HCT116 (cell line): ENCODE data around the gene CALCOCO2. TPM values are rescaled to one million over a fixed set of nuclear protein-coding genes. Genes with fewer than 3 reads are reported as not detected.

ENCODE experiments used
- ATAC-seq: fragments of 200-7000 bp; cut with Tn5 transposase; 2 replicates; pipeline ENCODE4 v1.9.1; 2020; ENCODE audit warnings: mild to moderate bottlenecking, moderate library complexity
- BruUV-seq: library from RNA; stranded (reverse); fragments of 400-500 nt; replicated peaks from 2 replicates; lab custom pipeline; 2021; lab: Mats Ljungman, UMichigan
- CTCF ChIA-PET: fragments of 300-600 bp; sonication (Branson Sonifier 250); formaldehyde crosslinking; loops from one replicate; lab custom pipeline; 2021; ENCODE audit warnings: antibody characterized with exemption; lab: Charles Lee
- POLR2A ChIA-PET: fragments of 300-600, 350-600 bp; sonication (Branson Sonifier 250); formaldehyde crosslinking; loops from one replicate; lab custom pipeline; 2021; ENCODE audit warnings: antibody characterized with exemption; lab: Charles Lee
- RAD21 ChIA-PET, 2 experiments: fragments of 300-600 bp; sonication (Branson Sonifier 250); formaldehyde crosslinking; loops; one replicate each; lab custom pipeline; 2023; ENCODE audit warnings: low total read pairs in 2 of 2; ENCODE audit not compliant: uncharacterized antibody in 2 of 2, unreplicated experiment in 2 of 2, low non-redundant PET in 1 of 2; lab: Charles Lee
- DNase-seq: peaks from one replicate; pipeline ENCODE4 v3.0.0-alpha.2; 2010; ENCODE audit warnings: low read depth, low spot score
- H2AFZ ChIP-seq: fragments of 200-600 bp; shearing (Covaris generic), sonication (generic); 2 replicates; pipeline ENCODE4 v1.6.1; 2017; ENCODE audit warnings: low read depth, mixed run types, mixed read lengths, antibody characterized with exemption, low read length; ENCODE audit not compliant: poor library complexity, severe bottlenecking
- H3K27ac ChIP-seq: 2 replicates; pipeline ENCODE4 v1.5.1; 2012; ENCODE audit warnings: low read depth, low read length
- H3K27me3 ChIP-seq: fragments of 200-600 bp; sonication (generic); 2 replicates; pipeline ENCODE4 v1.6.1; 2016; ENCODE audit warnings: mixed run types, low read length, mixed read lengths; ENCODE audit not compliant: insufficient read depth
- H3K36me3 ChIP-seq, 2 experiments: fragments of 200-500 bp in 1 of 2; fragments of 200-600 bp in 1 of 2; sonication (Bioruptor generic) in 1 of 2; sonication (generic) in 1 of 2; 2 replicates each; pipeline versions ENCODE4 v1.5.1 to v1.6.1; 2014 to 2016; ENCODE audit warnings: low read length in 2 of 2, inconsistent platforms in 1 of 2, mixed read lengths in 1 of 2, mixed run types in 1 of 2; ENCODE audit not compliant: insufficient read depth in 2 of 2, control insufficient read depth in 1 of 2
- H3K4me1 ChIP-seq, 2 experiments: fragments of 200-600 bp in 1 of 2; sonication (generic) in 1 of 2; 2 replicates each; pipeline versions ENCODE4 v1.5.1 to v1.6.1; 2012 to 2017; ENCODE audit warnings: low read length in 2 of 2, inconsistent platforms in 1 of 2, mild to moderate bottlenecking in 1 of 2, mixed read lengths in 1 of 2, mixed run types in 1 of 2, moderate library complexity in 1 of 2; ENCODE audit not compliant: insufficient read depth in 2 of 2, control insufficient read depth in 1 of 2
- H3K4me2 ChIP-seq: fragments of 200-600 bp; sonication (generic); 2 replicates; pipeline ENCODE4 v1.6.1; 2017; ENCODE audit warnings: mixed run types, low read length, mixed read lengths
- H3K4me3 ChIP-seq, 2 experiments: fragments of 200-600 bp in 1 of 2; sonication (generic) in 1 of 2; replicated peaks in 1 of 2; 2 replicates each; pipeline ENCODE4 v1.5.1; 2011 to 2016; ENCODE audit warnings: low read length in 2 of 2, control low read depth in 1 of 2, low read depth in 1 of 2, mild to moderate bottlenecking in 1 of 2, mixed read lengths in 1 of 2, mixed run types in 1 of 2
- H3K79me2 ChIP-seq: fragments of 200-600 bp; sonication (generic); 2 replicates; pipeline ENCODE4 v1.6.1; 2017; ENCODE audit warnings: mild to moderate bottlenecking, mixed run types, low read length, moderate library complexity, mixed read lengths; ENCODE audit not compliant: insufficient read depth
- H3K9ac ChIP-seq: fragments of 200-600 bp; sonication (generic); 2 replicates; pipeline ENCODE4 v1.6.1; 2016; ENCODE audit warnings: low read length, mixed read lengths
- H3K9me2 ChIP-seq: fragments of 200-600 bp; sonication (generic), shearing (Covaris generic); 2 replicates; pipeline ENCODE4 v1.6.1; 2017; ENCODE audit warnings: mixed run types, mild to moderate bottlenecking, moderate library complexity; ENCODE audit not compliant: insufficient read depth
- H3K9me3 ChIP-seq, 2 experiments: fragments of 200-500 bp in 1 of 2; fragments of 200-600 bp in 1 of 2; sonication (Bioruptor generic) in 1 of 2; sonication (generic) in 1 of 2; 2 replicates each; pipeline ENCODE4 v1.6.1; 2014 to 2017; ENCODE audit warnings: low read length in 2 of 2, mixed read lengths in 2 of 2, inconsistent platforms in 1 of 2, low read depth in 1 of 2, mild to moderate bottlenecking in 1 of 2, mixed run types in 1 of 2, moderate library complexity in 1 of 2; ENCODE audit not compliant: control insufficient read depth in 1 of 2, insufficient read depth in 1 of 2
- H4K20me1 ChIP-seq: fragments of 200-600 bp; sonication (generic), shearing (Covaris generic); 2 replicates; pipeline ENCODE4 v1.6.1; 2017; ENCODE audit warnings: mixed run types, mild to moderate bottlenecking, moderate library complexity; ENCODE audit not compliant: insufficient read depth
- CTCF ChIP-seq, 3 experiments: fragments of 200-600 bp in 1 of 3; sonication (generic) in 1 of 3; IDR thresholded peaks in 2 of 3; conservative IDR thresholded peaks in 1 of 3; 2 replicates each; pipeline ENCODE4 v1.5.1; 2012 to 2017; ENCODE audit warnings: low read depth in 2 of 3, low read length in 2 of 3, antibody characterized with exemption in 1 of 3, borderline replicate concordance in 1 of 3, control low read depth in 1 of 3, mild to moderate bottlenecking in 1 of 3, mixed read lengths in 1 of 3, mixed run types in 1 of 3, moderate library complexity in 1 of 3; ENCODE audit not compliant: insufficient read depth in 1 of 3
- EGR1 ChIP-seq: IDR thresholded peaks from 2 replicates; pipeline ENCODE4 v1.6.1; 2012; ENCODE audit warnings: low read depth
- POLR2AphosphoS5 ChIP-seq: IDR thresholded peaks from 2 replicates; pipeline ENCODE4 v1.6.1; 2011; ENCODE audit warnings: mild to moderate bottlenecking, low read depth, low read length, moderate library complexity
- RAD21 ChIP-seq: IDR thresholded peaks from 2 replicates; pipeline ENCODE4 v1.6.1; 2012; ENCODE audit warnings: low read depth, mild to moderate bottlenecking
- YY1 ChIP-seq: IDR thresholded peaks from 2 replicates; pipeline ENCODE4 v1.6.1; 2011; ENCODE audit warnings: low read length, low read depth, moderate library complexity, mild to moderate bottlenecking; ENCODE audit not compliant: insufficient replicate concordance; ENCODE audit errors: extremely low read depth
- intact Hi-C: fragments of 100-400 bp; cut with micrococcal nuclease; formaldehyde crosslinking; loops from 2 replicates; pipeline ENCODE4 v1.10.0; 2022
- total RNA-seq: library from RNA; stranded (reverse); gene quantifications from one replicate; pipeline ENCODE4 v1.2.1, GENCODE V29; 2021; ENCODE audit not compliant: unreplicated experiment
- TF ChIP-seq, protein P1 (sequence below): IDR thresholded peaks from 2 replicates; pipeline ENCODE4 v1.6.1; 2012; ENCODE audit warnings: low read depth

CALCOCO2 gene
- total RNA-seq, 1 experiment from 2014 or later, result 151 TPM

DNA sequence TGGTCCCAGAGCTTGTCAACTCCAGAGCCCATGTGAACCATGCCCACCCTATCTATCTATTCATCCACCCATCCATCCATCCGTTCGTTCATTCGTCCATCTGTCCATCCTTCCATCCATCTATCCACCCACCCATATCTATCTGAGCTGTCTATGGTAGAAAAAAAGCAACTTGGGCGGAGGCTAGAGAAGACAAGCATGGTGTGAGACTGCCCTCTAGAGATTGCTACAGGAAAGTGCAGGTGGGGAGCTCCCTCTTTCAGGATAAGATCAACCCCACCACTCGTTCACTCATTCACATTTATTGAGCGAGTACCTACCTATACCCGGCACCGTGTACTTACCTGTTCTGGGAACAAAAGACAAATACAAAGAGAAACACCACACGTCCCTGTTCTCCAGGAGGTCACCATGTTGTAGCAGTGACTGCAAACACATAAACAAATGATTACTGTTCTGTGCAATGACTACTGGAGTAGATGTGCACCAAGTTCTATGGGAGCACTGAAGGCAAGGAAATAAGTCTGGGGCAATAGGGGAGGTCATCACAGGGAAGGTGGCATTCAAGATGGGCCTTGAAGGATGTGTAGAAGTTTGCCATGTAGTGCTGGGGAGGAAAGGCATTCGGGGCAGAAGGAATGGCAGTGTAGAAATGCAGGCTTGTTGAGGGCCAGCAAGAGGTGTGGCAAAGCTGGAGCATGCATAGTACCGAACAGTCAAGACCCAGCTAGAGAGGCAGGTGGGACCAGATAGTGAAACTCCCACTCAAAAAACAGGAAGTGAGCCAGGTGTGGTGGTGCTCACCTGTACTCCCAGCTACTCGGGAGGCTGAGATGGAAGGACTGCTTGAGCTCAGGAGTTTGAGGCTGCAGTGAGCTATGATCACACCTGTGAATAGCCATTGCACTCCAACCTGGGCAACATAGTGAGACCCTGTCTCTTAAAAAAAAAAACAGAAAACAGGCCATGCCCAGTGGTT, 48.4 kb downstream of the CALCOCO2 start:
- H3K4me2 ChIP-seq, result peak overlapping the region; percentile 17; the same call in 1 of the 2 replicates
- RAD21 ChIA-PET, result interaction anchor here (0.6 to 2.3 kb wide), 31 partner anchors 10 to 412 kb away, joined by 3 to 40 read pairs (median 5); partner anchors contain the start of genes TTLL6 (in 2 of the 2), HOXB13 (in 1 of the 2) and HOXB9 (in 1 of the 2)

More for the DNA sequence above, 48.4 kb downstream of the CALCOCO2 start:
- ChIA-PET POLR2A (interaction anchor here (0.6 to 1.4 kb wide), 11 partner anchors 13 to 831 kb away, joined by 3 to 18 read pairs (median 3); partner anchors contain the start of genes ATP5MC1, HOXB9 and NFE2L1), CTCF (interaction anchor here (0.6 to 8.0 kb wide), 57 partner anchors 9 to 853 kb away, joined by 3 to 237 read pairs (median 5); partner anchors contain the start of genes ATP5MC1, CALCOCO2, HOXB13 and HOXB9)
- Histone ChIP-seq H3K27me3 (no peaks in the 10 kb centered on the region), H3K4me3 (no peak overlapping the region), H3K9me2 (no peaks in the 10 kb centered on the region), H3K27ac (no peak overlapping the region), H3K4me1 (peaks cover 0 to 2% of the 10 kb centered on the region in 2 experiments; a peak in 1 of 4 replicates), H3K36me3 (no peaks in the 10 kb centered on the region), H3K9ac (no peak overlapping the region), H3K9me3 (no peaks in the 10 kb centered on the region), H2AFZ (no peak overlapping the region), H3K79me2 (no peaks in the 10 kb centered on the region), H4K20me1 (no peaks in the 10 kb centered on the region)
- no TSS peak for BruUV-seq
- peak; percentile 93 for ATAC-seq
- TF ChIP-seq, protein P1, sequence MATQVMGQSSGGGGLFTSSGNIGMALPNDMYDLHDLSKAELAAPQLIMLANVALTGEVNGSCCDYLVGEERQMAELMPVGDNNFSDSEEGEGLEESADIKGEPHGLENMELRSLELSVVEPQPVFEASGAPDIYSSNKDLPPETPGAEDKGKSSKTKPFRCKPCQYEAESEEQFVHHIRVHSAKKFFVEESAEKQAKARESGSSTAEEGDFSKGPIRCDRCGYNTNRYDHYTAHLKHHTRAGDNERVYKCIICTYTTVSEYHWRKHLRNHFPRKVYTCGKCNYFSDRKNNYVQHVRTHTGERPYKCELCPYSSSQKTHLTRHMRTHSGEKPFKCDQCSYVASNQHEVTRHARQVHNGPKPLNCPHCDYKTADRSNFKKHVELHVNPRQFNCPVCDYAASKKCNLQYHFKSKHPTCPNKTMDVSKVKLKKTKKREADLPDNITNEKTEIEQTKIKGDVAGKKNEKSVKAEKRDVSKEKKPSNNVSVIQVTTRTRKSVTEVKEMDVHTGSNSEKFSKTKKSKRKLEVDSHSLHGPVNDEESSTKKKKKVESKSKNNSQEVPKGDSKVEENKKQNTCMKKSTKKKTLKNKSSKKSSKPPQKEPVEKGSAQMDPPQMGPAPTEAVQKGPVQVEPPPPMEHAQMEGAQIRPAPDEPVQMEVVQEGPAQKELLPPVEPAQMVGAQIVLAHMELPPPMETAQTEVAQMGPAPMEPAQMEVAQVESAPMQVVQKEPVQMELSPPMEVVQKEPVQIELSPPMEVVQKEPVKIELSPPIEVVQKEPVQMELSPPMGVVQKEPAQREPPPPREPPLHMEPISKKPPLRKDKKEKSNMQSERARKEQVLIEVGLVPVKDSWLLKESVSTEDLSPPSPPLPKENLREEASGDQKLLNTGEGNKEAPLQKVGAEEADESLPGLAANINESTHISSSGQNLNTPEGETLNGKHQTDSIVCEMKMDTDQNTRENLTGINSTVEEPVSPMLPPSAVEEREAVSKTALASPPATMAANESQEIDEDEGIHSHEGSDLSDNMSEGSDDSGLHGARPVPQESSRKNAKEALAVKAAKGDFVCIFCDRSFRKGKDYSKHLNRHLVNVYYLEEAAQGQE, result no peak
- TF ChIP-seq YY1 (peak; percentile 40), CTCF (IDR thresholded peaks at IDR 0.05 in 2 of 3, conservative IDR thresholded peaks at IDR 0.05 in 1 of 3; ENCODE audit: borderline replicate concordance in 1 of 3, insufficient read depth in 1 of 3, low read depth in 2 of 3, low read length in 2 of 3) (peak; percentile 97 to 100 (median 99)), POLR2AphosphoS5 (no peak), EGR1 (peak; percentile 44; the same call in 1 of the 2 replicates), RAD21 (peak; percentile 100)
- intact Hi-C loops, result loop anchor here (1.0 to 10.0 kb wide), 6 partner anchors 65 to 854 kb away; no protein-coding TSS in a partner anchor
- DNase-seq, result peak; percentile 82
